DMS114 treated with DMSO at 0.1 percent for 48 hours (cell line): ENCODE measurements around the gene C11orf16.
"Not testable (repeated sequence)": the region's sequence is repeated elsewhere in the genome, so short reads cannot be mapped to it uniquely, and the experiment has no call there.

Experiments used
- DNase-seq: peaks from one replicate; lab custom pipeline; 2025; ENCODE audit not compliant: unreplicated experiment; lab: John Stamatoyannopoulos, UW

C11orf16 gene

GRCh38 chr11:8932564-8933180, at the start of gene C11orf16:
TSS of gene C11orf16 (minus strand) at chr11:8932947. CDS start at chr11:8932308, 639 bp downstream.
- DNase-seq: no peak

- DNase-seq: no peak
Observed at GRCh38 chr11:8980485-8980884, 47.7 kb upstream of the C11orf16 start.

GRCh38 chr11:8979365-8979764, 46.6 kb upstream of the C11orf16 start:
- DNase-seq: not testable (repeated sequence)

- no peak for DNase-seq
Observed at GRCh38 chr11:8973121-8973520, 40.4 kb upstream of the C11orf16 start.

GRCh38 chr11:8971924-8972316, 39.2 kb upstream of the C11orf16 start:
- no peak for DNase-seq

GRCh38 chr11:8971196-8971923, 38.6 kb upstream of the C11orf16 start:
- DNase-seq: no peak

- no peak for DNase-seq
Observed at GRCh38 chr11:8967184-8967583, 34.4 kb upstream of the C11orf16 start.

GRCh38 chr11:8964324-8965320, 31.9 kb upstream of the C11orf16 start, which contains the start of gene TMEM9B:
TSS of gene TMEM9B (minus strand) at chr11:8964442. CDS start at chr11:8964313, 129 bp downstream.
- peak; percentile 36 for DNase-seq

- DNase-seq: peak; percentile 28
Observed at GRCh38 chr11:8963569-8964323, 31.0 kb upstream of the C11orf16 start.

- no peak for DNase-seq
Observed at GRCh38 chr11:8962841-8963240, 30.1 kb upstream of the C11orf16 start.

GRCh38 chr11:8961401-8961800, 28.7 kb upstream of the C11orf16 start:
- DNase-seq: no peak

- DNase-seq: peak; percentile 51
Observed at GRCh38 chr11:8959546-8960166, 26.9 kb upstream of the C11orf16 start.

GRCh38 chr11:8956860-8957259, 24.1 kb upstream of the C11orf16 start:
- DNase-seq: no peak

- DNase-seq: no peak
Observed at GRCh38 chr11:8948886-8949285, 16.1 kb upstream of the C11orf16 start.

- no peak for DNase-seq
Observed at GRCh38 chr11:8947230-8947943, 14.6 kb upstream of the C11orf16 start.

- no peak for DNase-seq
Observed at GRCh38 chr11:8942518-8943066, 9.8 kb upstream of the C11orf16 start, which contains the start of gene ASCL3. TSS of gene ASCL3 (minus strand) at chr11:8943016. CDS start at chr11:8938161, 4,855 bp downstream.

GRCh38 chr11:8941341-8942103, 8.8 kb upstream of the C11orf16 start:
- DNase-seq: no peak

- no peak for DNase-seq
Observed at GRCh38 chr11:8937659-8938058, 4.9 kb upstream of the C11orf16 start.
